Measurements from ENCODE around the gene SORCS2.
"Not testable (repeated sequence)": the region's sequence is repeated elsewhere in the genome, so short reads cannot be mapped to it uniquely, and the experiment has no call there.

The SORCS2 gene

DNA sequence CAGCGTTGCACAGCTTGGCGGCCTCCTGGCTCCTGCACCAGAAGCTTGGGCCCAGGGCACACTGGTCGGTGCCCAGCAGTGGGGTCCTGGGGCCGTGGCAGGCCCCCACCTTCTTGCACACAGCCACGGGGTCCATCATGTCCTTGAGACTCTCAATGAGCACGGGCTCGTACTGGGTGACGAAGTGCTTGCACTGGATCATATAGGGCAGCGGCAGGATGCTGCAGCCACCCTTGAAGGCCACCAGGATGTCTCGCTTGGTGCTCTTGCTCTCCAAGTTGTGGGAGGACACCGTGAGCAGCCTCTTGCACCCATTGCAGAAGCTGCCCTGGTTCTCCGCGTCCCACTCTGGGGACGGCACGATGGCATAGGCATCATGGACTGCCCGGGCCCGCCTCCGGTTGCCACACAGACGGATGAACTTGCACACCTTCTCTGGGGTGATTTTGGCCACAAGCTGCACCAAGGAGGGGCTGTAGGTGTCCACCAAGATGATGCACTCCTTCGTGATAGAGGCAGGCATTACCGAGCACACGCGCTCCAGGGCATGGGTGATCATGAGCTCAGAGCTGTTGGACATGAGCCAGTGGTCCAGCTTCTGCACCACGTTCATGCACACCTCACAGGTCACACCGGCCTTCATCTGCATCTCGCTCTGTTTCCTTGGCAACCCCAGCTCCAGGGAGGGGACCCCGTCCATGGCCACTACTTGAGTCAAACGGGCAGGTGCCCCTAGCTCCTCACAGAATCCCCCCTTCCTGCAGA lies 241.2 kb downstream of the SORCS2 start:
- in situ Hi-C loops (cut with MboI; ENCODE audit: low sequenced_read_pairs): no loop called here

DNA sequence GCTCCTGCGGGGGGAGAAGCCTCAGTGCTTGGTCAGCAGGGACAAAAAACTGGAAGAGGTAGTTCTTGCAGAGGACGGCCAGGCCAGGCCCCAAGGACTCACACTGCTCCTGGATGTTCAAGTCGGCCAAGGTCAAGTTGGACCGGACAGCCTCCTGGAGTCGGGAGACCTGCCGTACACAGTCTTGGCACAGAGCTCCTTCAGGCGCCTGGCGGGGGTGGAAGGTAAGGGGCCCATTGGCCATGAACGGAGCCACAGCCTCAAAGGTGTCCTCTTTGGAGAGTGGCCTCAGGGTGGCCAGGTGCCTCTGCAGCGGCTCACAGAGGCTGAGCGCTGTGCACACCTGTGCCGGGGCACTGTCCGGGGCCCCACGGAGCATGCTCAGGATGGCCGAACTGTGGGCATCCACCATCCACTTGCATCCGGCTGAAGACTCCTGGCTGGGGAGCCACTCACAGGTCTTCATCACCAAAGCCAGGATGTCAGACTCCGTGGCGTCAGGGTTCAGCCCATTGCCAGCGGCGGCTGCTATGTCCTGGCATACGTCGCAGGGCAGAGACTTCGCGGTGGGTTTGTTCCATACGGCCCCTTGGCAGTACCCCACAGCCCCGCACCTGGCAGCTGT lies 241.9 kb downstream of the SORCS2 start:
- in situ Hi-C loops (cut with MboI; ENCODE audit: low sequenced_read_pairs): no loop called here

DNA sequence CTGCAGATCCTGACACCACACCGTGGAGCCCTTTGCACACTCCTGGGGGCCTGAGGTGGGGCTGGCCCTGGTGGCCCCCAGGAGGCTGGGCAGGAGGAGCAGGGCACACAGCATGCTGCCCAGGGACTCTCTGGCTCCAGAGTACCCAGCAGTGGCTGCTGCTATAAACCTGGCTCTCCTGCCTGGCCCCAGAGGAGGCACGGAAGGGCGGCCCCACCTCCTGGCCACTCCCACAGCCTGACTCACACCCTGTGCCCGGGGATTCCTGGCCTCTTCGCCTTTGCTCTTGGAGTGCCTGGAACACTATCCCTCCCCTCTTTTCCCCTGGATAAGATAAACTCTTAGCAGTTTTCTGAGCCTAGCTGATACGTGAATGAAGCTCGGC lies 242.4 kb downstream of the SORCS2 start, which contains the start of gene PSAPL1:
Gene PSAPL1, minus strand, starts transcription at position 165 of the 385 bp plus-strand sequence. Its CDS starts 51 bp downstream, at position 114.
- in situ Hi-C loops (cut with MboI; ENCODE audit: low sequenced_read_pairs): no loop called here

DNA sequence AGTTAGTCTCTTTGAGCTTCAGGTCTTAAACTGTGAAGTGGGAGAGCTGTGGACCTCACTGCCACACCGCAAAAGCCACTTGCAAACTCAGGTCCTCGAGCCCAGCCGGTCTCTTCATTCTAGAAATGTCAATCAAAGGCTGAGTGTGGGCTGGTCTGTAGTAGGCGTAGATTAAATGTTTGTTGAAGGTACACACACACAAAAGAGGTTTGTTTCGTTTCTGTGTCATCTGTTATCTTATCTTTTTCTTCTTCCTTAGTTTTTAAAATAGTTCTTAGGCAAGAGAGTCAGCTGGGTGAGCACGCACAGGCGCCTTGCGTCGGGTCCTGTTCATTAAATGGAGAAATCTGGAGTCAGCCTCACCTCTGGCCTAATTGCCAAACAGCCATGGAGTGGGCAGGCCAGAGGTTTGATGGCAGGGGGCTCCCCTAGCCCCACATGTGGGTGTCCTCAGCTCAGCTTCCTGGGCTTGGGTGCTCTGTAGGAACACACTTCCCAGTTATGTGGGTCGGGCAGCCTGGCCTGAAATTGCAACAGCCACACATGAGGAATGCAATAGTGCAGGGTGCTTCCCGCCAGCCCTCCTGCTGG lies 243.2 kb downstream of the SORCS2 start:
- in situ Hi-C loops (cut with MboI; ENCODE audit: low sequenced_read_pairs): no loop called here

DNA sequence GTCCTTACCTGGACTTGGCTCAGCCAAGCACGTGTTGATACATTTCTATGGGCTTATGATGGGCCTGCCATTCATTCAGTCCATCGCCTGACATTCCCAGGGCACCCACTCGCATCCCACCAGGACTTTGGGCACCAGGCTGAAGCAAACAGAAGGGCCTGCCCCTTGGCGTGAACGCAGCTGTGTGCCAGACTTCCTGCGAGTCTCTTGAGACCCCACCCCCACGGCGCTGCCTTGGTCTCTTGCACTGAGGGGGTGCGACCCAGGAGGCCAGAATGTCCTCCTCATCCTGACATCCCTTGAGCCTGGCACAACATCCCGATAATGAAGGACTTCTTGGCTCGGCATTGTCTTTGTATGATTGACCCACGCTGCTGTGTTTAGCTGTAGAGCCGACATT lies 243.9 kb downstream of the SORCS2 start:
- in situ Hi-C loops (cut with MboI; ENCODE audit: low sequenced_read_pairs): no loop called here

DNA sequence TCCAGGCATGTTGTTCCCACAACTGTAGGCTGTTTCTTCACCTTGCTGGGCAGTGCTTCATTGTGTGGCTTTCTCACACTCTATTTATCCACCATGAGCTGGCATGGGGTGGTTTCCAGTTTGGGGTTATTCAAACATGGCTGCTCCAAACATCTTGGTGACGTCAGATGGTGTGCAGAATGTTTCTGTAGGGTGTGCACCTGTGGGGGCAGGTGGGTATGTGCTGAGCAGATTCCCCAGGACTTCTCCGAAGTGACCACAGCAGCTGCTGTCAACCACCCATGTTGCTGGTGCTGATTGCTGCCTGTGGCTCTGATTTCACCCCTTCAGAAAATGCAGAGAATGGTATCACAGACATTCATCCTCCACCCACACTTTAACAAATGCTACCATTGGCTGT lies 247.4 kb downstream of the SORCS2 start:
- in situ Hi-C loops (cut with MboI; ENCODE audit: low sequenced_read_pairs): no loop called here

DNA sequence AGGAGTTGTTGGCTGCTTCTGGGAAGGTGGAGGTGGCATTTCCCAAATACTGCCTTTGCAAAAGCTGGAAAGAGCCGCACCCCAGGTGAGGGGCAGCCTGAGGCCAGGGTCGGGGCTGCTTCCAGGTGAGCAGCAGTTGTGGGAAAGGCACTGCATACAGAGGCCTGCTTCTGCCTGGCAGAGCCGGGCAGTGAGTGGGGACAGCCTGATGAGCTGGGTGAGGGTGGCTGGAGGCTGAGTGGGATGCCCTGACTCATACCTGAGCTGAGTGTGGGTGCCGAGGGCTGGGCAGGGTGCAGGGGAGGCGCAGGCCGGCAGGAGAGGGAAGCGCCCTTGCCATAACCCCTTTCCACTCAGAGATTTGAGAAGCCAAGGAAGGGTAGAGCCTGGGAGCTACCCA lies 248.9 kb downstream of the SORCS2 start:
- in situ Hi-C loops (cut with MboI; ENCODE audit: low sequenced_read_pairs): no loop called here

DNA sequence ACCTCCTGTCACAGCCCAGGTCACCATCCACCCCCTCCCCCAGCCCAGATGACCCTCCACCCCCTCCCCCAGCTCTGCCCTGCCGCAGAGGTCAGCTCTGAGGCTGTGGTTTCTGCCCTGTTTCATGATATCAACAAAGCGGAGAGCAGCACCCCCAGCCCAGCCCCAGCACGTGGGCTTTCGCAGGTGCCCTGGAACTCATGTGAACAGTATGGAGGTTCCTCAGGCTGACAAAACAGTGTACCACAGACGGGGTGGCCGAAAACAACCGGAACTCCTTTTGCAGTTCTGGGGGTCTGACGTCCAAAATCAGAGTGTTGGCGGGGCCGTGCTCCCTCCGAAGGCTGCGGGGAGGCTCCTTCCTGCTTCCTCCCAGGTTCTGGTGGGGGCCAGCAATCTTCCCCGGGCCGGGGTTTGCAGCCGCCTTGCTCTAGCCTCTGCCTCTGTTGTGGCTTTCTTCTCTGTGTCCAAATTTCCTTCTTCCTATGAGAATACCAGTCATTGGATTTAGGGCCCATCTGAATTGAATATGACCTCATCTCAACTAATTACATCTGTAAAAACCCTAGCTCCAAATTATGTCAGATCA lies 250.3 kb downstream of the SORCS2 start:
- in situ Hi-C loops (cut with MboI; ENCODE audit: low sequenced_read_pairs): no loop called here

DNA sequence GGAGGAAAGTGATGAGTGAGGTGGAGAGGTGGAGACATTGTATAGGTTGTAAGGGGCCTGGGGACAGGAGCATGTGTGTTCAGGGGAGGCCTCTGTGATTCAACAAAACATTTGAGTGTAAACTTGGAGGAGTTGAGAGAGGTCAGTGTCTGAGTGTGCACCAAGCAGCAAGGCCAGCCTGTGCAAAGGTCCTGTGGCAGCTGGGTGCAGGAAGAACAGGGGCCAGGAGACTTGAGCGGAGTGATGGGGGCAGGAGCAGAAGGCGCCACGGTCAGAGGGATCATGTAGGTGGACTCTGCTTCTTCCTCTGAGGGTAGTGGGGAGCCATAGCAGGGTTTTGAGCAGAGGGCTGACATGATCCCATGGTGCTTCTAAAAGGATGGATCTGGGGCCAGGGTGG lies 252.0 kb downstream of the SORCS2 start:
- in situ Hi-C loops (cut with MboI; ENCODE audit: low sequenced_read_pairs): no loop called here

DNA sequence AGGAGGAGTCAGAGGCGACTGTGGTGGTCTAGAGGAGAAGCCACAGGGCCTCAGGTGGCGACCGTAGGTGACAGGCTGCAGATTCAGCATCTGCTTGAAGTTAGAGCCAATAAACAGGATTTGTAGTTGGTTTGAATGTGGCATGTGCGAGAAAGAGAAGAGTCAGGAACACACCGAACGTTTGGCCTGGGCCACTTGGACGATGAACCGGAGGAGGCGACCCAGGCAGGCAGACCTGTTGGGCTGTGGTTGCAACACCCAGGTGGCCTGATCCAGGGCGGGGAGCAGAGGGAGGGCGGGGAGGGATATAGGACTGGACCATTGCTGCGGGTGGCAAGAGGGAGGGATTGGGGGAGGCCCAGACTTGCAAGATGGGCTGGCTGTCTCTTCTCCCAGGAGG lies 252.4 kb downstream of the SORCS2 start:
- in situ Hi-C loops (cut with MboI; ENCODE audit: low sequenced_read_pairs): no loop called here

DNA sequence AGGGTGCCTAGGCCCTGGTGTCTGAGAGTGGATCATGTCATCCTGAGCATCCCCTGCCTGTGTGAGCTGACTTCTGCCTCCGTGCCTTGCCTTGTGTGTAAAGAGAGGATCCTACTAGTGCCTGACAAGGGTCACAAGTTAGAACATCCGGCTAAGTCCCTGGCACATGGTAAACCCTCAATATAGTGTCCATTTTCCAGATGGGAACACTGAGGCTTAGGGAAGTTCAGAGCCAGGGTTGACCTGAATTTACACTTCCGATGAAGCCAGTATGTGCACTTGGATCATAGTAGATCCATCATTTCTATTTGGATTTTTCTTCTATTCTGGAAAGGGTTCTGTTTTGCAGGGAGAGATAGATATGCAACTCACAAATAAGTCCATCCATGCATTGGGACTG lies 254.9 kb downstream of the SORCS2 start:
- in situ Hi-C loops (cut with MboI; ENCODE audit: low sequenced_read_pairs): no loop called here

DNA sequence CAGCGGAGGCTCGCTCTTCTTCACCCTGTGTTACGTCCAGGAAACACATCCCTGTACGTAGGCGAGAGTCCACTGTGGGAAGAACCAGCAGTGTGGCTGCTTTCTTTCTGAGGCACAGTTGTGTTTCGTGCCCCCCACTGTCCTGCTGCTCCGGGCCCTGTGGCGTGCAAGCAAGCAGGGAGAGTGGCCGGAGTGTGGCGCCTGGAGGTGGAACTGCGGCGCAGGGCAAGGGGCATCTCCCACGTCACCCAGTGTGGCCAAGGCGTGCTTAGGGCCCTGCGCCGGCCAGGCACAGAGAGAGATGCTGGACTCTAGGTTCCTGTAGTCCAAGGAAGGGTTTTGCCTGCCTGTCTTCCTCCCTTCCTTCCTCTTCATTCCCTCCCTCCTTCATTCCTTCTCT lies 255.7 kb downstream of the SORCS2 start:
- in situ Hi-C loops (cut with MboI; ENCODE audit: low sequenced_read_pairs): no loop called here

DNA sequence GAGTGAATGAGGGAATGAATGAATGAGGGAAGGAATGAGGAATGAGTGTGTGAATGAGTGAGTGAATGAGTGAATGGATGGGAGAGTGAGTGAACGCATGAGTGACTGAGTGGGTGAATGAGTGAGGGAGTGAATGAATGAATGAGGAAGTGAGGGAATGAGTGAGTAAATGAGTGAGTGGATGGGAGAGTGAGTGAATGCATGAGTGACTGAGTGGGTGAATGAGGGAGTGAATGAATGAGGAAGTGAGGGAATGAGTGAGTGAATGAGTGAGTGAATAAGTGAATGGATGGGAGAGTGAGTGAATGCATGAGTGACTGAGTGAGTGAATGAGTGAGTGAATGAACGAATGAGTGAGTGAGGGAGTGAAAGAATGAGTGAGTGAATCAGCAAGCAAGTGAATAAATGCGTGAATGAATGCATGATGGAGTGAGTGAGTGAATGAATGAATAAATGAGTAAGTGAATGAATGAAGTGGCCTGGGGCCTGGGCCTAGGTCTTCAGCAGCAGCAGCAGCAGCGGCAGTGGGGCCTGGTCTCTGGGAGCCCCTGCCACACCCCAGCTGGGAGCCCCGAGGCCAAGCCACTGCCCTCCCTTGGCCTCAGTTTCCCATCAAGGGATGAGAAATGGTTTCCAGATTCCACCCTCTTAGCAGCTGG lies 258.6 kb downstream of the SORCS2 start:
- in situ Hi-C loops (cut with MboI; ENCODE audit: low sequenced_read_pairs): no loop called here

DNA sequence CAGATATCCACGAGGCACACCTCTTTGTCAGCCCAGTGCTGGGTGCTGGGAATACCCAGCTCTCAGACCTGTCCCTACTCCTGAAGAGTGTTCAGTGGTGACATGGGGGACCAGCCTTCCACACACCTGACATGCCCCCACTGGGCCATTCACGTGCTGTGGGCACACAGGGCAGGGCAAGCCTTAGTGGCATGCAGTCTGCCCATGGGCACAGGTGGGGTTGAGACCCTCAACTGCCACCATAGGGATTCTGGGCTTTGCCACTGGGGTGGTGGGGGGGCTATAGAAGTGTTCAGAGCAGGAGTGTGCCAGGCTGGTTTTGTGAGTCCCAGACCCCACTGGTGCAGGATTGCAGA lies 259.1 kb downstream of the SORCS2 start:
- in situ Hi-C loops (cut with MboI; ENCODE audit: low sequenced_read_pairs): no loop called here

DNA sequence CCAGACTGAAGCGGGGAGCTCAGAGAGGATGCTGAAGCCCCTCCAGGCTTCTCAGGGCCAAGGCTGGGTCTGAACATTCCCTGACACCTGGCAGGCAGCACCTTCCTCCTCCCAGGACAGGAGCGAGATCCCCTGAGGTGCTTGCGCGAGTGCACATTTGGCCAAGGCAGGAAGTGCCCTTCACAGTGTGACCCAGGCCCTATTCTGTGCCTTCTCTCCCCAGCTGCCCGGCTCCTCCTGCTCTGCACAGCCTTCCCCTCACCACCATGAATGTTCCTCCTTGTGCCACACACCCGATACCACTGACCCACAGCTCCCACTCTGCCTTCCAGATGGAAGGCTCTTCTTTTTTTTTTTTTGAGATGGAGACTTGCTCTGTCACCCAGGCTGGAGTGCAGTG lies 259.5 kb downstream of the SORCS2 start:
- in situ Hi-C loops (cut with MboI; ENCODE audit: low sequenced_read_pairs): no loop called here

DNA sequence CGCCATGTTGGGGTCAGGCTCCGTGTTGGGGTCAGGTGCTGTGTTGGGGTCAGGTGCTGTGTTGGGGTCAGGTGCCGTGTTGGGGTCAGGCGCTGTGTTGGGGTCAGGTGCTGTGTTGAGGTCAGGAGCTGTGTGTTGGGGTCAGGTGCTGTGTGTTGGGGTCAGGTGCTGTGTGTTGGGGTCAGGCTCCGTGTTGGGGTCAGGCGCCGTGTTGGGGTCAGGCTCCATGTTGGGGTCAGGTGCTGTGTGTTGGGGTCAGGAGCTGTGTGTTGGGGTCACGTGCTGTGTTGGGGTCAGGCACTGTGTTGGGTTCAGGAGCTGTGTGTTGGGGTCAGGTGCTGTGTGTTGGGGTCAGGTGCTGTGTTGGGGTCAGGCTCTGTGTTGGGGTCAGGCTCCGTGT lies 260.5 kb downstream of the SORCS2 start:
- in situ Hi-C loops (cut with MboI; ENCODE audit: low sequenced_read_pairs): not testable (repeated sequence)

DNA sequence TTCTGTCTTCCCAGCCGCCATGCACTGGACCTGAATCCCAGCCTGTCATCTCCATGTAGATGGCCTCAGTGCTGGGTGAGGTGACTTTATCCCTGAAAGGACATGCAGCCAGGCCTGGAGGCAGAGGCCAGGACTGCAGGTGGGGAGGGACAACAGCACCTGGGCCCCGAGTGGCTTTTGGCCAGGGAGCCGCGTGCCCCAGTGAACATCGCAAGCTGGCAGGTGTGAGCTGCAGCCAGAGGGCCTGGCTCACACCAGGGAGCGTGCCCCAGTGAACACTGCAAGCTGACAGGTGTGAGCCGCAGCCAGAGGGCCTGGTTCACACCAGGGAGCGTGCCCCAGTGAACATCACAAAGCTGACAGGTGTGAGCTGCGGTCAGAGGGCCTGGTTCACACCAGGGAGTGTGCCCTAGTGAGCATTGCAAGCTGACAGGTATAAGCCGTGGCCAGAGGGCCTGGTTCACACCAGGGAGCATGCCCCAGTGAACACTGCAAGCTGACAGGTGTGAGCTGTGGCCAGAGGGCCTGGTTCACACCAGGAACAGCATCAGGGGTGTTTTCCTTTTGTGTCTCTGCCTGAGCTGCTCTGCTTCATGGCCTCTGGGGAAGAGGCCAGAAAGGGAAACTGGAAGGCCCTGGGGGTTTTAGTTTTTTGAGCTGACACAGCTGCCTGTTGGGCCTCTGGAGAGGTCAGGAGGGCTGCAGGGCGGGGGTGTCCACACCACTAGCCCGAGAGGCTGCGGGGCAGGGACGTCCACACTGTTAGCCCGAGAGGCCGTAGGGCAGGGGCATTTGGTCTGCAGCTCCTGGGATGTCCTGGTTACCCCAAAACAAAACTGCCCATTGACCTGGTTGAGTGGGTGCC lies 265.1 kb downstream of the SORCS2 start:
- in situ Hi-C loops (cut with MboI; ENCODE audit: low sequenced_read_pairs): no loop called here

DNA sequence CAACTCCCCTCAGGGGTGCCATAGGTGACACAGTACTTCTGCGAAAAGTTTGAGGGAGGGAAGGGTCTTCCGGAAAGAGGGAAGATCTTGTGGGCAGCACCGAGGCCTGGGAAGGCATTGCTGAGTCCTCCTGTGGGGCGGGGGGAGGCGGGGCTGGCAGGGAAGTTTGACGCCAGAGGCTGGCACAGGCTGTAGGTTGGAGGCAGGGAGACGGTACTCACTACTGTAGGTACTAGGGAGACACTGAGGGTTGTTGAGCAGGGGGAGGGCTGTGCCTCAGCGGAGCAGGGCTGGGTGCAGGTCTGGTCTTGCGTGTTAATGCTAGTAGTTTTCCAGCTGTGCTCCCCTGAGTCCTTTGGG lies 265.7 kb downstream of the SORCS2 start:
- in situ Hi-C loops (cut with MboI; ENCODE audit: low sequenced_read_pairs): no loop called here

DNA sequence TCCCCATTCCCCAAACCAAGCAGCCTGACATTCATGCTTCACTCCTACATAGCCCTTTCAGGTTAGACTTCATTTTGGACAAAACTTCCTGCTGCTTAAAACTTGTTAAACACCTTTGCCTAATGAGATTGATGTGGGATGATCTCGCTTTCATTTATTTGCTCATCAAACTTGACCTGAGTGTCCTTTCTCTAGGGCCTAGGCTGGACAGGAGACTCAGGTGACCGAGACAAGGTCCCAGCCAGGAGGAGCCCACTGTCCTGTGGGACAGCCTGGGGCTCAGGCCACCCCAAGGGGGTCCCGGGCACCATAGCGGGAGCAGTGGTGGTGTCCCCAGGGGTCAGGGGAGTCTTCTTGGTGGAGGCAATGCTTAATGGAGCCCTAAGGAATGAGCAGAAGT lies 266.1 kb downstream of the SORCS2 start:
- in situ Hi-C loops (cut with MboI; ENCODE audit: low sequenced_read_pairs): no loop called here

DNA sequence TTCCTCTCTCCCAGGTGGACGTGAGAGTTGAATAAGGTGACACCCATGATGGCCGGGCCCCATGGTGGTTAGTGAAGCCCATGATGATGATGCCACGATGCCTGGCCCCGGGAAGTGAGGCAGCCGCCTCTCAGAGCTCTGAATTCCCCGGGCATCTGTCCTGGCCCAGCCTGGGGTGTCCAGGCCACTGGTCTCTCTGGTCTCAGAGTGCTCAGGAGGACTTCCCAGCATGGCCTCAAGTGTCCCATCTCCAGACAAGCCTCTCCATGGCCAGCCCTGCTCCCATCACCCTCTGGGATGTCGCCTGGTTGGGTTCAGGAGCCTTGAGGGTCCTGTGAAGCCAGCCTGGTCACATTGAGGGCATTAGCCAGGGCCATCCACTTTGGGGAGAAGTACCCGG lies 267.1 kb downstream of the SORCS2 start:
- in situ Hi-C loops (cut with MboI; ENCODE audit: low sequenced_read_pairs): no loop called here

DNA sequence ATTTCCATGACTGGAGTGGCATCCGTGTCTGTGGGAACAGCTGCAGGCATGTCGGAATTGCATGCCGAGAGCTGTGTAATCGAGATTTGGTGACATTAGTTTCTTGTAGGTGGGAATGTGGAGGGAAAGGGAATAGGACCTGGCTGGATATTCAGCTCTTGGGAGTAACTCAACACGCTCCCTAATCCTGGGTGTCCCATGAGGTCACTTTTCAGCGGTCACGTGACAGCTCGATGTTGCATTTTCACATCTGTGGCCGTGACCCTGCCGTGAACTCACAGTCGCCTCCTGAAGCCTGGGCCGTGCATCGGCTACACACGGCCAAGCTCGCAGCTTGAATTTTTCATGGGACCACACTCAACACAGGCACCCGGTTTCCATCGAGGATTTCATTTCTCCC lies 268.2 kb downstream of the SORCS2 start:
- in situ Hi-C loops (cut with MboI; ENCODE audit: low sequenced_read_pairs): no loop called here
